ENCODE measurements around the gene STYXL1.

The STYXL1 gene

GRCh38 chr7:75958802-75959543, 88.8 kb downstream of the STYXL1 start:
- TF ChIP-seq, protein P1, sequence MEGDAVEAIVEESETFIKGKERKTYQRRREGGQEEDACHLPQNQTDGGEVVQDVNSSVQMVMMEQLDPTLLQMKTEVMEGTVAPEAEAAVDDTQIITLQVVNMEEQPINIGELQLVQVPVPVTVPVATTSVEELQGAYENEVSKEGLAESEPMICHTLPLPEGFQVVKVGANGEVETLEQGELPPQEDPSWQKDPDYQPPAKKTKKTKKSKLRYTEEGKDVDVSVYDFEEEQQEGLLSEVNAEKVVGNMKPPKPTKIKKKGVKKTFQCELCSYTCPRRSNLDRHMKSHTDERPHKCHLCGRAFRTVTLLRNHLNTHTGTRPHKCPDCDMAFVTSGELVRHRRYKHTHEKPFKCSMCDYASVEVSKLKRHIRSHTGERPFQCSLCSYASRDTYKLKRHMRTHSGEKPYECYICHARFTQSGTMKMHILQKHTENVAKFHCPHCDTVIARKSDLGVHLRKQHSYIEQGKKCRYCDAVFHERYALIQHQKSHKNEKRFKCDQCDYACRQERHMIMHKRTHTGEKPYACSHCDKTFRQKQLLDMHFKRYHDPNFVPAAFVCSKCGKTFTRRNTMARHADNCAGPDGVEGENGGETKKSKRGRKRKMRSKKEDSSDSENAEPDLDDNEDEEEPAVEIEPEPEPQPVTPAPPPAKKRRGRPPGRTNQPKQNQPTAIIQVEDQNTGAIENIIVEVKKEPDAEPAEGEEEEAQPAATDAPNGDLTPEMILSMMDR (IDR thresholded peaks at IDR 0.05; ENCODE audit: borderline replicate concordance, insufficient read depth, low read depth, low read length): no peak
- no peak overlapping the region for H3K4me3 ChIP-seq (ENCODE audit: low read depth, low read length)

DNA sequence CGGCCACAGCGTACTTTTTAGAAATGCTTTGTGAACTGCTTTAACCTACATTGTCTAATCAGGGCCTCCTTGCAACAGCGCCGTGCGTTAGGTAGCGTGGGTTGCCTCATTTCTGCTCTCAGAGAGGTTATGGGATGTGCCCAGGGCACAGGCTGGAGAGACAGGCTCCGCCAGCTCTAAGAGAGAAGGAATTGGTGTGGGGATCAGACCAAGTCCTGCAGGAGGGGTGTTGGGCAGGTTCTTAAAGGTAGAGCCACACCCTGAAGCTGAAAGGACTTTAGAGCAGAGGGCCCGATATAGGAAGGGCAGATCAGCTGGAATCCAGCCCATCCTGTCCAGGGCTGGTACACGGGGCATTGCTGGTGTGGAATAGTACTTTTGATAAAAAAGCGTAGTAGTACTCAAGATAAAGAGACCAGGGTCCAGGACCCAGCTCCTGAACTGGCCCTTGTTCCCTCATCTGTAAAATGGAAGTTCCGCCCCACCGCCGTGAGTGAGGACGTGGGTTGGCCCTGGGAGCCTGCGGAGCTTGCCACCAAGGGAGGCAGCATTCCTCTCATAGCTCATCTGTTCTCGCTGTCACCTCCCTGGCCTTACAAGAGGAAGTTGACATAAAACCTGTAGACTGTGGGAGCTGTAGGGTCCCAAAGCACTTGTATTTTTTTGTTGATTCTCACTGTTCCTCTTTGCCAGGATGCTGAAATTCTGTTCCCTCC, 90.6 kb downstream of the STYXL1 start:
- H3K4me3 ChIP-seq (ENCODE audit: low read depth, low read length): no peak overlapping the region

DNA sequence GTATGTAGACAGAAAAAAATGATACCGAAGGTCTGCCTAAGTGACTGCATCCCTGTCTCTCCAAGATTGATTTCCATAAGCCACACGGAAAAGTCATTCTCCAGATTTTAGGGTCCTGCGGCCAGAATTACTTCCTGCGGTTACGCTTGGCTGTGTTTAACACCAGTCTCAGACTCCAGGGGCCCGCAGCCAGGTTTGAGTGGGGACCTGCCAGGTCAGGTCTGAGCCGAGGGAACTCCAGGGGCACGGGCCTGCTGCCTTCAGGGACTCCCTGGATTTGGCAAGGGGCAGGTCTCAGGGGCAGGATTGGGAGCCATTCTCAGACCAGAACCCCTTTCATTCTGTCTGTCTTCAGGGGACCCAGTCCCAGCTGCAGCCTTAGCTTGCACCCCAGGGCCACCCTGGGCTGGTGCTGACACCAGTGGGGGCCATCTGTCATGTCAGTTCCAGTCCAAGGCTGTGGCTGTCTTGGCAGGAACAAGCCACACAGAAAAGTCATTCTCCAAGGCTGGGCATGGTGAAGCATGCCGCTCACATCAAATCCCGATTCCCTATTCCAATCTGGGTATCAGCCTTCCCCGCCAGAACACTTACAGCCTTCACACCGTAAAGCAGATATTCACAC, 92.4 kb downstream of the STYXL1 start:
- no peak overlapping the region for H3K4me3 ChIP-seq (ENCODE audit: low read depth, low read length)

More for the DNA sequence above, 90.6 kb downstream of the STYXL1 start:
- TF ChIP-seq, protein P1 (IDR thresholded peaks at IDR 0.05; ENCODE audit: borderline replicate concordance, insufficient read depth, low read depth, low read length): no peak

GRCh38 chr7:75953931-75954330, 93.9 kb downstream of the STYXL1 start:
- H3K4me3 ChIP-seq (ENCODE audit: low read depth, low read length): no peak overlapping the region
- TF ChIP-seq, protein P1 (IDR thresholded peaks at IDR 0.05; ENCODE audit: borderline replicate concordance, insufficient read depth, low read depth, low read length): no peak

More for the DNA sequence above, 92.4 kb downstream of the STYXL1 start:
- TF ChIP-seq, protein P1 (IDR thresholded peaks at IDR 0.05; ENCODE audit: borderline replicate concordance, insufficient read depth, low read depth, low read length): no peak

GRCh38 chr7:75953431-75953830, 94.4 kb downstream of the STYXL1 start:
- H3K4me3 ChIP-seq (ENCODE audit: low read depth, low read length): no peak overlapping the region
- TF ChIP-seq, protein P1 (IDR thresholded peaks at IDR 0.05; ENCODE audit: borderline replicate concordance, insufficient read depth, low read depth, low read length): no peak

DNA sequence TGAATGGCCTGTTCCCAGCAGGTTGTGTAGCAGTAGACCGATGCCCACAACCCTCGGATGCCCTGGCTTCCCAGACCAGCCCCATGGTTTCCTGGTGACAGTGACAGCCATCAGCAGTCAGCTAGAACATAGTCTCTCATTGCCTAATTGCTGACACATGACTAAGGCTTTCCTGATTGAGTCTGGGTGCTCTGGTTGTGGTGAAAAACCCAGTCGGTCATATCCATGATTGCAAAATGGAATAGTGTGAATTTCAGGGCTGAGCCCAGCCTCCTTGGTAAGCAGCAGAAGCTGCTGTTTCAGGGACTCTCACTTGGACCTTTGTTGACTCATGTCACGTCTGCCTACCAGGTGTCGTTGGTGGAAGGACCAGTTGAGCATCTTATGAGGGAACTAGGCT, 96.3 kb downstream of the STYXL1 start:
- TF ChIP-seq, protein P1 (IDR thresholded peaks at IDR 0.05; ENCODE audit: borderline replicate concordance, insufficient read depth, low read depth, low read length): no peak
- no peak overlapping the region for H3K4me3 ChIP-seq (ENCODE audit: low read depth, low read length)

All from GM12875 (cell line).